Peyer's patch (tissue), 4 donors: ENCODE results near the gene KLHL12. TPM values are rescaled to one million over a fixed set of nuclear protein-coding genes. Genes with fewer than 3 reads are reported as not detected.

ENCODE experiments used
- DNase-seq, 3 donors: peaks; one replicate each; pipeline ENCODE4 v3.0.0-alpha.2; 2017 to 2019
- H3K27ac ChIP-seq, 4 donors: fragments of 200-600 bp; sonication (generic); one replicate each; pipeline ENCODE4 v1.5.1; 2016 to 2019
- H3K27me3 ChIP-seq, 2 donors: fragments of 200-600 bp; sonication (generic); one replicate each; pipeline ENCODE4 v1.5.1; 2019
- H3K36me3 ChIP-seq, 3 donors: fragments of 200-600 bp; sonication (generic); one replicate each; pipeline ENCODE4 v1.5.1; 2016 to 2019
- H3K4me1 ChIP-seq, 4 donors: fragments of 200-600 bp; sonication (generic); one replicate each; pipeline ENCODE4 v1.5.1; 2016 to 2019
- H3K4me3 ChIP-seq, 4 donors: fragments of 200-600 bp; sonication (generic); 1 replicate in 3 of 4; 2 replicates in 1 of 4; pipeline ENCODE4 v1.5.1; 2016 to 2019; ENCODE audit warnings: mild to moderate bottlenecking in 1 of 4
- H3K9me3 ChIP-seq, 4 donors: fragments of 200-600 bp; sonication (generic); one replicate each; pipeline ENCODE4 v1.5.1; 2016 to 2019; ENCODE audit warnings: mild to moderate bottlenecking in 1 of 4
- POLR2A ChIP-seq, 2 donors: fragments of 450-650 bp; IDR thresholded peaks; one replicate each; pipeline ENCODE4 v1.5.1; 2017; ENCODE audit warnings: antibody characterized with exemption in 2 of 2, mild to moderate bottlenecking in 2 of 2, moderate library complexity in 2 of 2
- total RNA-seq, 4 donors: library from RNA; depleted of rRNA; stranded (reverse); fragments of >200 nt; gene quantifications; one replicate each; pipeline ENCODE4 v1.1.0, GENCODE V29; 2016
- TF ChIP-seq, protein P1 (sequence below), 6 experiments: fragments of 450-650 bp in 4 of 6; fragments of 200-600 bp in 2 of 6; sonication (generic) in 1 of 6; IDR thresholded peaks; one replicate each; pipeline ENCODE4 v1.5.1; 2017 to 2019; ENCODE audit warnings: antibody characterized with exemption in 6 of 6, mild to moderate bottlenecking in 3 of 6, moderate library complexity in 1 of 6

KLHL12 gene
- total RNA-seq, 4 donors from 2014 or later = 15.9 to 22.9 (median 18.4) TPM

GRCh38 chr1:202945483-202945882 lies 18.4 kb upstream of the KLHL12 start:
- Histone ChIP-seq H3K27ac (no peak overlapping the region), H3K36me3 (peaks cover 0 to 99% (median 0%) of the 10 kb centered on the region in 3 donors), H3K4me1 (no peaks in the 10 kb centered on the region), H3K27me3 (no peaks in the 10 kb centered on the region), H3K9me3 (no peaks in the 10 kb centered on the region), H3K4me3 (no peak overlapping the region)
- TF ChIP-seq POLR2A (IDR thresholded peaks at IDR 0.05) = no peak
- TF ChIP-seq, protein P1, sequence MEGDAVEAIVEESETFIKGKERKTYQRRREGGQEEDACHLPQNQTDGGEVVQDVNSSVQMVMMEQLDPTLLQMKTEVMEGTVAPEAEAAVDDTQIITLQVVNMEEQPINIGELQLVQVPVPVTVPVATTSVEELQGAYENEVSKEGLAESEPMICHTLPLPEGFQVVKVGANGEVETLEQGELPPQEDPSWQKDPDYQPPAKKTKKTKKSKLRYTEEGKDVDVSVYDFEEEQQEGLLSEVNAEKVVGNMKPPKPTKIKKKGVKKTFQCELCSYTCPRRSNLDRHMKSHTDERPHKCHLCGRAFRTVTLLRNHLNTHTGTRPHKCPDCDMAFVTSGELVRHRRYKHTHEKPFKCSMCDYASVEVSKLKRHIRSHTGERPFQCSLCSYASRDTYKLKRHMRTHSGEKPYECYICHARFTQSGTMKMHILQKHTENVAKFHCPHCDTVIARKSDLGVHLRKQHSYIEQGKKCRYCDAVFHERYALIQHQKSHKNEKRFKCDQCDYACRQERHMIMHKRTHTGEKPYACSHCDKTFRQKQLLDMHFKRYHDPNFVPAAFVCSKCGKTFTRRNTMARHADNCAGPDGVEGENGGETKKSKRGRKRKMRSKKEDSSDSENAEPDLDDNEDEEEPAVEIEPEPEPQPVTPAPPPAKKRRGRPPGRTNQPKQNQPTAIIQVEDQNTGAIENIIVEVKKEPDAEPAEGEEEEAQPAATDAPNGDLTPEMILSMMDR (IDR thresholded peaks at IDR 0.05) = no peak
- no peak for DNase-seq

GRCh38 chr1:202944438-202944921 lies 17.4 kb upstream of the KLHL12 start:
- Histone ChIP-seq H3K27ac (no peak overlapping the region), H3K36me3 (peaks cover 0 to 97% (median 0%) of the 10 kb centered on the region in 3 donors), H3K27me3 (no peaks in the 10 kb centered on the region), H3K4me1 (no peaks in the 10 kb centered on the region), H3K9me3 (no peaks in the 10 kb centered on the region), H3K4me3 (no peak overlapping the region)
- DNase-seq = no peak
- TF ChIP-seq, protein P1 (IDR thresholded peaks at IDR 0.05) = no peak
- no peak for TF ChIP-seq POLR2A (IDR thresholded peaks at IDR 0.05)

DNA sequence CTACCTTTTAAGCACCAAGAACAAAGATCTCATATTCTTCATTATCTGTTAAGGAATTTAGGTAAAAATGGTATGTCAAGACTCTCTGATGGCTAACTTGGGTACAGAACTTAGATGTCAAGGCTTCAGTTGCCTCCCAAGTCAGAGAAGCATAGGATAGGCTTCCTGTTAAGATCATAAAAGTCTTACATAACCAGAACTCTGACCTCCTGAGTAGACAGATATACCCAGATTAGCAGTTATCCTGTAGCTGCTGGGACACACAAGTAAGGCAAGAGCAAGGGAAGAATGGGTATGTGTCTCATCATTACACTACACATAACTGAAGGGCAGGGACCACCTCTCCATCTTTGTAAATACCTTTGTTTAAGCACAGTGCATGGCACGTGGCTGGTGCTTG lies 15.4 kb upstream of the KLHL12 start:
- H3K27ac ChIP-seq = no peak overlapping the region
- TF ChIP-seq, protein P1 (IDR thresholded peaks at IDR 0.05) = no peak
- TF ChIP-seq POLR2A (IDR thresholded peaks at IDR 0.05) = no peak
- no peaks in the 10 kb centered on the region for H3K4me1 ChIP-seq
- DNase-seq = no peak
- H3K27me3 ChIP-seq = no peaks in the 10 kb centered on the region
- no peak overlapping the region for H3K4me3 ChIP-seq
- H3K36me3 ChIP-seq = peaks cover 0 to 78% (median 0%) of the 10 kb centered on the region in 3 donors
- H3K9me3 ChIP-seq = no peaks in the 10 kb centered on the region

DNA sequence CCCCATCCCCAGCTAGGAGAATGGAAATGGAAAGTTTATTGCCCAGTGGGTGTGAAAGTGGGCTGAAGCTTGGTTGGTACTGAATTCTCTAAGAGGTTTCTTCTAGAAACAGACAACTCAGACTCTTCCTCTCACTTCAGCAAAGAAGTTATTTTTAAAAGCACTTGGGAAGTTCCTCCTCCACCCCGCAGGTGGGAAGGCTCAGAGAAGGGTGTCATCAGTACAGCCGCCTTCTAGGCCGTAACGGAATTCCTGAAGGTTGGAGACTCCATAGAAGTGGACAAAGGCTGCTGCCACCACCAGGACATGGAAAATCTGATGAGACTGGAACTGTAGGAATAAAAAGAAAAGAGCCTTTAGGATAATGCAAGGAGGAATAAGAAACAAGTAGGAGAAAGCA lies 14.3 kb upstream of the KLHL12 start:
- no peak overlapping the region for H3K27ac ChIP-seq
- no peaks in the 10 kb centered on the region for H3K4me1 ChIP-seq
- peaks cover 0 to 68% (median 0%) of the 10 kb centered on the region in 3 donors for H3K36me3 ChIP-seq

DNA sequence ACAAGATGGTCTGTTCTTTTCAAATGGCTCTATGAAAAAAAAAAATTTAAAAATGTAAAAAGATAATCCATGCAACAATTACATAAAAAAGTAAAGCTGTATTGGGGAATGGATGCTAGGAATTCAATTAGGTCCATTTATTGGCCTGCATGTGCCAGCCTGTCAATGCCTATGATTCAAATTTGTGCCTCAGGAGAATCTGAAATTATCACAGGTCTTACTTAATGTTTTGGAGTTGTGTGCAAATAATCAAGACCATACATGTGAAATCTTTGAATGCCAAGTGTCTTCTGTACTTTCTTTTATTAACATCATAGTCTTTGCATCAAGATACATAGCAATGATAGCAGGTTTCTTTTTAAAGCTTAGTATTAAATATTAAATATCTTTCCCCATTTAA lies 13.5 kb upstream of the KLHL12 start:
- H3K36me3 ChIP-seq = peaks cover 0 to 60% (median 0%) of the 10 kb centered on the region in 3 donors

More for the DNA sequence above, 14.3 kb upstream of the KLHL12 start:
- TF ChIP-seq POLR2A (IDR thresholded peaks at IDR 0.05) = no peak
- TF ChIP-seq, protein P1 (IDR thresholded peaks at IDR 0.05) = no peak
- Histone ChIP-seq H3K27me3 (no peaks in the 10 kb centered on the region), H3K9me3 (no peaks in the 10 kb centered on the region), H3K4me3 (no peak overlapping the region)
- DNase-seq = no peak

More for the DNA sequence above, 13.5 kb upstream of the KLHL12 start:
- no peaks in the 10 kb centered on the region for H3K4me1 ChIP-seq
- H3K27ac ChIP-seq = no peak overlapping the region
- H3K27me3 ChIP-seq = no peaks in the 10 kb centered on the region
- no peaks in the 10 kb centered on the region for H3K9me3 ChIP-seq
- TF ChIP-seq, protein P1 (IDR thresholded peaks at IDR 0.05) = no peak
- no peak for TF ChIP-seq POLR2A (IDR thresholded peaks at IDR 0.05)
- DNase-seq = no peak
- H3K4me3 ChIP-seq = no peak overlapping the region
